Left renal cortex interstitium (tissue), 4 donors: ENCODE results near the gene TADA2A. TPM values are rescaled to one million over a fixed set of nuclear protein-coding genes. Genes with fewer than 3 reads are reported as not detected.
"Not testable (repeated sequence)": the region's sequence is repeated elsewhere in the genome, so short reads cannot be mapped to it uniquely, and the experiment has no call there.

Source experiments
- DNase-seq, 4 donors: peaks; one replicate each; pipeline ENCODE4 v3.0.0-alpha.2; 2013; ENCODE audit warnings: low read depth in 4 of 4, low spot score in 2 of 4, missing footprints in 1 of 4
- polyA plus RNA-seq, 4 donors: library from polyadenylated mRNA; unstranded; fragments of 120-200 nt; gene quantifications; one replicate each; pipeline ENCODE4 v1.2.1, GENCODE V29; 2013; ENCODE audit not compliant: insufficient read length in 4 of 4

Gene TADA2A
- polyA plus RNA-seq, 4 donors: 12.9 to 29.1 (median 26.9) TPM

- DNase-seq: no peak
Measured at GRCh38 chr17:37399265-37399803, 7.4 kb upstream of the TADA2A start.

DNA sequence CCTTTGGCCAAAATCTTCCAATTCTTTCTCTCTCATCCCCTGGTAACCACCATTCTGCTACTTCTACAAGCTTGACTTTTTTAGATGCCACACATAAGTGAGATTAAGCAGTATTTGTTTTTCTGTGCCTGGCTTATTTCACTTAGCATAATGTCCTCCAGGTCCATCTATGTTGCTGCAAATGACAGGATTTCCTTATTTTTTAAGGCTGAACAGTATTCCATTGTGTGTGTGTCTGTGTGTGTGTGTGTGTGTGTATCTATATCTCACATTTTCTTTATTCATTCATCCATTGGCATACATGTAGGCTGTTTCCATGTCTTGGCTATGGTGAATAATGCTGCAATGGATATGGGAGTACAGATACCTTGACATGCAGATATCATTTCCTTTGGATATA is 6.2 kb upstream of the TADA2A start:
- no peak for DNase-seq

DNA sequence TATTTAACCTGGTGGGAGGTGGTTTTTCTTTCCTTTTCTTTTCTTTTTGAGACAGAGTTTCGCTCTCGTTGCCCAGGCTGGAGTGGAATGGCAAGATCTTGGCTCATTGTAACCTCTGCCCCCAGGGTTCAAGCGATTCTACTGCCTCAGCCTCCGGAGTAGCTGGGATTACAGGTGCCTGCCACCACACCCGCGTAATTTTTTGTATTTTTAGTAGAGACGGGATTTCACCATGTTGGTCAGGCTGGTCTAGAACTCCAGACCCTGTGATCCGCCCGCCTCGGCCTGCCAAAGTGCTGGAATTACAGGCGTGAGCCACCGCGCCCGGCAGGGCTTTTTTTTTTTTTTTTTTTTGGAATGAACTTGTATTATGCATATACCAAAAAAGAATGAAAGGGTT is 1.2 kb upstream of the TADA2A start:
- not testable (repeated sequence) for DNase-seq

DNA sequence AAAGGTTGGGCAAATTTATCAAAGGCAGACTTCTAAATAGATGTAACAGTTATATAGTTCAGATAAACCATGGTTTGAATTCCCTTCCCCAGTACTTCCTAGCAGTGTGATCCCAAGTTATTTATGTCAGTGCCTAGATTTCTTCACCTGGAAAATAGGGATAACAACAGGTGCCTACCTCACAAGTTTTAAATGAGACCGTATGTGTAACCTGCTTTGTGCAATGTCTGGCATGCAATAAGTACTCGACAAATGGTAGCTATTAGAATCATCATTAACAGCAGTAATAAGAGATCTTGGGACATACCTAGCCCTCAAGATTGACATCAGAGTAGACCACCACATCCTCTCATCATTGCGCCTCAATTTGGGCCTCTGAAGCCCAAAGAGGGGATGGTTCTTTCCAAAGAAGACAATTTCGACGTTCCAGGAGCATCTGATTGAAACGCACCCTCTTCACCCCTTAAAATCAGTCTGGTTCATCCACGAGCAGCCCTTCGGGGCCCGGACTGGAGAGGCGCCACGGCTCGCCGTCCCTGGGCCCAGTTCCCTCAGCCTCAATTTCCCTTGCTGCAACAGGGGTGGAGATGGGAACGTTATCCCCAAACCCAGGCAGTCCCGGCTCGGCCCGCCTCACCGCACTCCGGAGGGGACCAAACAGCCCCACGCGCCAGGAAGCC is 591 bp upstream of the TADA2A start:
- DNase-seq: peak in 3 of 4 donors; percentile 7 to 37 (median 29)

- not testable (repeated sequence) for DNase-seq
Measured at GRCh38 chr17:37408145-37408479, 1.4 kb downstream of the TADA2A start.

DNA sequence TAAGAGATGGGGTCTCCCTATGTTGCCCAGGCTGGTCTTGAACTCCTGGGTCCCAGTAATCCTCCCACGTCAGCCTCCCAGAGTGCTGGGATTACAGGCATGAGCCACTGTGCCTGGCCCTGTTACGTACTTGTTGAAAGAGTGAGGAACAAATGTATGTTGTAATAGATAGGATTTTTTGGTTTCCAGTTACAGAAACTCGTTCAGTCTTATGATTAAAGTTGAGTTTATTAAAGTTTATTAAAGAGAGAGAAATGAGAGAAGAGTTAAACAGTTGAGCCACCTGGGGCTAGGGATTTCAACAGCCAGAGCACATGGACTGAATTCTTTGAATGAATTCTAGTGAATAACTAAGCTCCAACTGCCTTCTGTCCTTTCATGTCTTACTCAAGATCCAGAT is 3.7 kb downstream of the TADA2A start:
- no peak for DNase-seq

DNA sequence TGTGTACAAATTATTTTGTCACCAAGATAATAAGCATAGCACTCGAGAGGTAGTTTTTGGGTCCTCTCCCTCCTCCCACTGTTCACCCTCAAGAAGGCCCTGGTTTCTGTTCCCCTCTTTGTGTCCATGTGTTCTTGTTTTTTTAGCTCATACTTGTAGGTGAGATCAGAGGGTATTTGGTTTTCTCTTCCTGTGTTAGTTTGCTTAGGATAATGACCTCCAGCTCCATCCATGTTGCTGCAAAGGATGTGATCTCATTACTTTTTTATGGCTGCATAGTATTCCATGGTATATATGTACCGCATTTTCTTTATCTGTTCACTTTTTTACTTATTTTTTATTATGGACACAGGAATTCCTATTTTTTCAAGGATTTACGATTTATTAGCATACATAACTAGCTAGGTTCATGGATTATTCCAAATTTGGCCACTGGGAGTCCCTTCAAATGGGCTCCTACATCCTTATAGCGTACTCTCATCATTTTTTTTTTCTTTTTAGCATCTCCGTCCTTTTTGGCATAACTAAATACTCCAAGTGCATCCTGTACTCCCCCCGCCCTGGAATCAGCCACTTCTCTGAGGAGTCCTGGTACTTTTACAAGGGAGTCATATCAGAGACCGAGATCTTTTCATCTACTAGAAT is 7.3 kb downstream of the TADA2A start:
- no peak for DNase-seq

- DNase-seq: no peak
Measured at GRCh38 chr17:37417852-37418251, 11.2 kb downstream of the TADA2A start.

GRCh38 chr17:37422971-37423625 is 16.4 kb downstream of the TADA2A start:
- no peak for DNase-seq

DNA sequence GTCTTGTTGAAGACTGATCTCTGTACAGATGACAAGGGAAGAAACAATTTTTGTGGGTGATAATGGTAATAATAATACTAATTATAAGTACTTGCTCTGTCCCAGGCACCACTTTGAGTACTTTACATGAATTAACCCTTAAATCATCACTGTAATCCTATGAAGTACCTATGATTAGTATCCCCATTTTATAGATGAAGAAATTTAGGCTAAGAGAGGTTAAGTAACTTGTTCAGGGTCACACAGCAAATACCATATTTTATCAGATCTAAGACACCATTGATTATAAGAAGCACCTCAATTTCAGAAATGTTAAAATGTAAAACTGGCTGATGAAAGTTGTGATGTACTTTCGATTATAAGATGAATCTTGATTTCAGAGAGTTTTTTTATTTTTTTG is 18.6 kb downstream of the TADA2A start:
- DNase-seq: no peak

DNA sequence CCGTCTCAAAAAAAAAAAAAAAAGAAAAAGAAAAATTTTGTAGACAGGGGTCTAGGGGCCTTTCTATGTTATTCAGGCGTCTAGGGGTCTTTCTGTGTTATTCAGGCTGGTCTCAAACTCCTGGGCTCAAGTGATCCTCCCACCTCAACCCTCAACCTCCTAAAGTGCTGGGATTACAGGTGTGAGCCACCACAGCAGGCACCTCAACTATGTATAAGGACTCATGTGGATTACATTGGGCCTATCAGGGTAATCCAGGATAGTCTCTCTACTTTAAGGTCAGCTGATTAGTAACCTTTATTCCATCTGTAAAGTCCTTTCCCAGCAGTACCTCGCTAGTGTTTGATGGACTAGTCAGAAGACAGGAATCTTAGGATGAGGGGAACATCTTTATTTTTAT is 22.4 kb downstream of the TADA2A start:
- no peak for DNase-seq

DNA sequence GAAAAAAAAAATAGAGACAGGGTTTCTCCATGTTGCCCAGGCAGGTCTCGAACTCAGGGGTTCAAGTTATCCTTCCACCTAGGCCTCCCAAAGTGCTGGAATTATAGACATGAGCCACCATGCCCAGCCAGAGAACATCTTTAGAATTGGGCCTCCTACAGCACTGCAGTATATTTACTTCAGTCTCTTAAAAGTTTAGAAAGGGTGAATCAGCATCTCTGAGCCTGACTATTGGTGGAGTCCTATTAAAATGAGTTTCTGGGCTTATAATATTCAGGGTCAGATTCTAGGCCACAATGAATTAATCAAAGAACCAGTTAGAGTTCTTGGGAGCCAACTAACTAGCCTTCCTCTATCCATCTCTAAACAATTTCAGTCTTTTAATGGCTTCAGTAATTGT is 22.8 kb downstream of the TADA2A start:
- DNase-seq: no peak

DNA sequence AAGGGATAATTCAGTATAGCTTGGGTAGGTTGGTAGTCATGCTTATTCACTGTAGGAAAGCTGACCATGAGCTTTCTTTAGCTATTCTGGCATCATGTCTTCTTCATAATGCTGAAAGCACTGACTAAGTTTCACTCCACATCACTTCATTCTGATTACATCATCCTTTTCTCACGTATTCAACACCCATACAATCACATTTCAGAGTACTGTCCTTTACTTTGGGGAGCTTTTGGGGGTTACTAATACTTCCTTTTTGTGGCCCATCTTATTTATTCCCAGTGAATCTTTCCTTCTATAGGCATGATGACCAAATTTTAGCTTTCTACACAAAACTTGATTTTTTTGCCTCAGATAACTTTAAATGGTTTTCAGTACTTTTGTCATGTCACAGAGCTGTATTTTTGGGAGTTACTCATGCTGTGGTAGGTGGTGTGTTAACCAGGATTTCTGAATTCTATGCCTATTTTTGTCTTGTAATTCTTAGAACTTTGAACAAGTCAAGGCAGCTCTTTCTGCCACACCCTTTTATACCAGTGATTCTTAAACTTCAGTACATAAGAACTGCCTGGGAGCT is 23.5 kb downstream of the TADA2A start:
- no peak for DNase-seq

DNA sequence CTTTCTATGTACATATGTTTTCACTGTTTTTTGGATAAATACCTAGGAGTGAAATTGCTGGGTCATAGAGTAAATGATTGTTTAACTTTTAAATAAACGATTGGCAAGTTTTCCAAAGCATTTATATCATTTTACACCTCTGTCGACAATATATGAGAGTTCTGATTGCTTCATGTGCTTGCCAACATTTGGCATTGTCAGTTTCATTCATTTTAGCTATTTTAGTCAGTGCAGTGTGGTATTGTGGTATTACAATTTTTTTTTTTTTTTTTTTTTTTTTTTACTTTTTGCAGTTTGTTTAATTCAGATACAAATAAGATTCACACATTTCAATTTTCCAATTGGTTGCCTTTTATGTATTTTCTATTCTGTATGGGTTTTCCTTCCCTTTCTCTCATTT is 26.0 kb downstream of the TADA2A start:
- no peak for DNase-seq

GRCh38 chr17:37438141-37438540 is 31.5 kb downstream of the TADA2A start:
- no peak for DNase-seq

GRCh38 chr17:37440424-37440823 is 33.7 kb downstream of the TADA2A start:
- no peak for DNase-seq

DNA sequence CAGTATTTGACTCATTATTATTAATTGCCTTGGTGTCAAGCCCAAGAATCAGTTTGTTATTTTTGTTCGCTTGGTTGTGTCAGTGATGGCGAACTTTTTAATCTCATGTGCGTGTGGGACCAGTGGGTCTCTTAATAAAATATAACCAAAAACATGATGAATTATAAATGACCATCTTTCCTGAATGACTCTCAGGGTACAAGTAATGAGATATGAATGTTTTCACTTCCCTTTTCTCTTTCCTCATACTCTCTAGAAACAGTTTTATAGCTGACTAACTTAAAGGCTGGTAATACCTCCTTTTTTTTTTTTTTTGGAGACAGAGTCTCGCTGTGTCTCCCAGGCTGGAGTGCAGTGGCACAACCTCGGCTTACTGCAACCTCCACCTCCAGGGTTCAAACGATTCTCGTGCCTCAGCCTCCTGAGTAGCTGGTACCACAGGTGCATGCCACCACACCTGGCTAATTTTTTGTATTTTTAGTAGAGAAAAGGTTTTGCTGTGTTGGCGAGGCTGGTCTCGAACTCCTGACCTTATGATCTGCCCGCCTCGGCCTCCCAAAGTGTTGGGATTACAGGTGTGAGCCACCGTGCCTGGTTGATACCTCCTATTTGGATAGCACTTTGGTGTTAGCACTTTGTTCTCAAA is 34.8 kb downstream of the TADA2A start:
- DNase-seq: not testable (repeated sequence)

DNA sequence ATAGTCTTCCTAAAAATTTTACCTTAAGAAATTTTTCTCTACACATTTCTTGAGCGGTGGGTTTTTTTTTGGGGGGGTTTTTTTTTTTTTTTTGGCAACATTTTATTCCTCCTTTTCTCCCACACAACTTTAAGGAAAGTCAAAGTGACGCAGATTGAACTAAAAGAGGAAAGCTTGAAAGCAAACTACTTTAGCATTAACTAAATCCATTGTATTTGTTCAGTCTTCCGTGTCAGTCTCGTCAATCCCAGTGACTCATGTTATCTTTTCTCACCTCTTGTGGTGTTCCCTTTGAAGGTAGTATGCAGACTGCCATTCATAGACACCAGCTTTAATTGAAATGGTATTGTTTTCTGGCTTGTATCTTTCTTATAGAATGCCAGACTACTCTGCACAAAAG is 39.3 kb downstream of the TADA2A start:
- no peak for DNase-seq

- no peak for DNase-seq
Measured at GRCh38 chr17:37447641-37448040, 41.0 kb downstream of the TADA2A start.

GRCh38 chr17:37450112-37450511 is 43.4 kb downstream of the TADA2A start:
- no peak for DNase-seq

DNA sequence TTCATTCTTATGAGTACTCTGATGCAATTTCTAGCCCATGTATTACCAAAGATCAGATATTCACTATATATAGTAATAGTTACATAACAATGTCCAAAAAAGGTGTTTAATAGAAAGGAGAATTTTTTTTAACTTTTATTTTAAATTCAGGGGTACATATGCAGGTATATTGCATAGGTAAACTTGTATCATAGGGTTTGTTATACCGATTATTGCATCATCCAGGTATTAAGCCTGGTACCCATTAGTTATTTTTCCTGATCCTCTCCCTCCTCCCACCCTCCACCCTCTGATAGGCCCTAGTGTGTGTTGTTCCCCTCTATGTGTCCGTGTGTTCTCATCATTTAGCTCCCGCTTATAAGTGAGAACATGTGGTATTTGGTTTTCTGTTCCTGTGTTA is 51.1 kb downstream of the TADA2A start:
- DNase-seq: not testable (repeated sequence)
